Fibroblast of lung (primary cell): ENCODE results near the gene RTP2.

ENCODE experiments used
- CTCF ChIP-seq, 2 donors: IDR thresholded peaks in 1 of 2; conservative IDR thresholded peaks in 1 of 2; 1 replicate in 1 of 2; 2 replicates in 1 of 2; pipeline ENCODE4 v1.5.1; 2011 to 2012; ENCODE audit warnings: low read length in 2 of 2, control low read depth in 1 of 2, inconsistent platforms in 1 of 2, low read depth in 1 of 2, mild to moderate bottlenecking in 1 of 2
- EZH2 ChIP-seq: IDR thresholded peaks from 2 replicates; pipeline ENCODE4 v1.5.1; 2012; ENCODE audit warnings: low read length, control low read depth, mild to moderate bottlenecking; ENCODE audit errors: missing control alignments

- TF ChIP-seq CTCF (conservative IDR thresholded peaks at IDR 0.05 in 1 of 2, IDR thresholded peaks at IDR 0.05 in 1 of 2; ENCODE audit: low read depth in 1 of 2, low read length in 2 of 2), result no peak
- TF ChIP-seq EZH2, result no peak
These were observed 36.8 kb upstream of the RTP2 start for GRCh38 chr3:187739094-187739560.
